AG04450 (cell line): ENCODE results near the gene ZBTB4. TPM values are rescaled to one million over a fixed set of nuclear protein-coding genes. Genes with fewer than 3 reads are reported as not detected.

ENCODE experiments used
- CTCF ChIA-PET: fragments of 300-600, 350-600 bp; formaldehyde crosslinking; extraction: SDS; loops from one replicate; lab custom pipeline; 2022; ENCODE audit warnings: antibody characterized with exemption, inconsistent platforms; lab: Charles Lee
- POLR2A ChIA-PET: fragments of 350-600 bp; formaldehyde crosslinking; extraction: SDS; loops from one replicate; lab custom pipeline; 2021; ENCODE audit warnings: antibody characterized with exemption, inconsistent platforms; lab: Yijun Ruan, JAX
- DNase-seq: peaks from one replicate; pipeline ENCODE4 v3.0.0-alpha.2; 2011; ENCODE audit warnings: low read depth, low spot score
- H3K27ac ChIP-seq: one replicate; pipeline ENCODE4 v1.5.1; 2012; ENCODE audit warnings: low read depth, low read length, control low read depth
- H3K27me3 ChIP-seq: one replicate; pipeline ENCODE4 v1.6.0; 2012; ENCODE audit warnings: low read length; ENCODE audit not compliant: control insufficient read depth, insufficient read depth
- H3K4me3 ChIP-seq: 2 replicates; pipeline ENCODE4 v1.5.1; 2011; ENCODE audit warnings: mild to moderate bottlenecking, low read depth, low read length, control low read depth
- H3K9me3 ChIP-seq: 2 replicates; pipeline ENCODE4 v1.5.1; 2012; ENCODE audit warnings: low read length; ENCODE audit not compliant: control insufficient read depth, insufficient read depth
- polyA plus RNA-seq: library from polyadenylated mRNA; depleted of rRNA; stranded (reverse); fragments of >200 nt; gene quantifications from 2 replicates; pipeline ENCODE4 v1.2.3, GENCODE V29; 2011
- TF ChIP-seq, protein P1 (sequence below): IDR thresholded peaks from 2 replicates; pipeline ENCODE4 v1.5.1; 2011; ENCODE audit warnings: low read depth, low read length, control low read depth, inconsistent platforms

The ZBTB4 gene
- polyA plus RNA-seq, 1 experiment = 18.8 TPM

DNA sequence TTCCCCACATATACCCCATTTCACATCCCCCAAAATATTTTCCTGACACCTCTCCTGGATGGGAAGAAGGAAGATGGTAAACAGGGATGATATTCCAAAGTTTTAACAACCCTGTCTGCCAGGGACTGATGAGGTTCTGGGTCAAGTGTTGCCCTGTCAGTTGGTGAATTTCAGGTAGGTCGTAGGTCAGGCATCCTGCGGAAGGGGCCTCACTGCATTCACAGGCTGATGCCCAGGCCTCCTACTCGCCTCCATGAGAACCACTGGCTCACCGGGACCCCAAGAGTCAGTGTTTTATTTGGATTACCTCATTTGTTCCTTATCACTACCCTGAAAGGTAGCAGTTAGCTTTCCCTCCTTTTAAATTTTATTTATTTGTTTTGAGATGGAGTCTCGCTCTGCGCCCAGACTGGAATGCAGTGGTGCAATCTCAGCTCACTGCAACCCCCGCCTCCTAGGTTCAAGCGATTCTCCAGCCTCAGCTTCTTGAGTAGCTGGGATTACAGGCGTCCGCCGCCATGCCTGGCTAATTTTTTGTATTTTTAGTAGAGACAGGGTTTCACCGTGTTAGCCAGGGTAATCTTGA is 10.5 kb downstream of the ZBTB4 start:
- DNase-seq = no peak
- H3K27me3 ChIP-seq = no peaks in the 10 kb centered on the region
- ChIA-PET POLR2A (interaction anchor here (1.9 kb wide), 1 partner anchor 10 kb away, joined by 6 read pairs; the partner anchor contains the start of gene ZBTB4), CTCF (interaction anchor here (0.8 kb wide), 1 partner anchor 92 kb away, joined by 3 read pairs; no protein-coding TSS in a partner anchor)
- no peak overlapping the region for H3K27ac ChIP-seq
- TF ChIP-seq, protein P1, sequence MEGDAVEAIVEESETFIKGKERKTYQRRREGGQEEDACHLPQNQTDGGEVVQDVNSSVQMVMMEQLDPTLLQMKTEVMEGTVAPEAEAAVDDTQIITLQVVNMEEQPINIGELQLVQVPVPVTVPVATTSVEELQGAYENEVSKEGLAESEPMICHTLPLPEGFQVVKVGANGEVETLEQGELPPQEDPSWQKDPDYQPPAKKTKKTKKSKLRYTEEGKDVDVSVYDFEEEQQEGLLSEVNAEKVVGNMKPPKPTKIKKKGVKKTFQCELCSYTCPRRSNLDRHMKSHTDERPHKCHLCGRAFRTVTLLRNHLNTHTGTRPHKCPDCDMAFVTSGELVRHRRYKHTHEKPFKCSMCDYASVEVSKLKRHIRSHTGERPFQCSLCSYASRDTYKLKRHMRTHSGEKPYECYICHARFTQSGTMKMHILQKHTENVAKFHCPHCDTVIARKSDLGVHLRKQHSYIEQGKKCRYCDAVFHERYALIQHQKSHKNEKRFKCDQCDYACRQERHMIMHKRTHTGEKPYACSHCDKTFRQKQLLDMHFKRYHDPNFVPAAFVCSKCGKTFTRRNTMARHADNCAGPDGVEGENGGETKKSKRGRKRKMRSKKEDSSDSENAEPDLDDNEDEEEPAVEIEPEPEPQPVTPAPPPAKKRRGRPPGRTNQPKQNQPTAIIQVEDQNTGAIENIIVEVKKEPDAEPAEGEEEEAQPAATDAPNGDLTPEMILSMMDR = no peak
- no peaks in the 10 kb centered on the region for H3K9me3 ChIP-seq
- H3K4me3 ChIP-seq = no peak overlapping the region

DNA sequence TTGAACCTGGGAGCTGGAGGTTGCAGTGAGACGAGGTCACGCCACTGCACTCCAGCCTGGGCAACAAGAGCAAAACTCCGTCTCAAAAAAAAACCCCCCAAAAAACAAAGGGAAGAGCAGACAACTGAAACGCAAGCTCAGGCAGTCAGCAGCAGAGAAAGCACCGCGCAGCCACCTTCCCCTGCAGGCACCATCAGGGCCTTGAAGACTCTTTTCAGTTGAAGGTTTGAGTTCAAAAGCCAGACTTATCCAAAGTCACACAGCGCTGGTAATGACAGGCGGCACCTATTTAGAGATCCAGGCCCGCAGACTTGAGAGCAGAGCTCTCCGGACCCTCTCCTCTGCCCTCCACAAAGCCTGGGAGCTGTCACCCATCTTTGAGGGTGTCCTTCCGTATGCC is 11.1 kb downstream of the ZBTB4 start:
- Histone ChIP-seq H3K4me3 (no peak overlapping the region), H3K9me3 (no peaks in the 10 kb centered on the region), H3K27me3 (no peaks in the 10 kb centered on the region), H3K27ac (no peak overlapping the region)
- ChIA-PET POLR2A (interaction anchor here (1.9 kb wide), 1 partner anchor 10 kb away, joined by 6 read pairs; the partner anchor contains the start of gene ZBTB4), CTCF (interaction anchor here (0.8 kb wide), 1 partner anchor 92 kb away, joined by 3 read pairs; no protein-coding TSS in a partner anchor)
- no peak for DNase-seq
- TF ChIP-seq, protein P1 = no peak

DNA sequence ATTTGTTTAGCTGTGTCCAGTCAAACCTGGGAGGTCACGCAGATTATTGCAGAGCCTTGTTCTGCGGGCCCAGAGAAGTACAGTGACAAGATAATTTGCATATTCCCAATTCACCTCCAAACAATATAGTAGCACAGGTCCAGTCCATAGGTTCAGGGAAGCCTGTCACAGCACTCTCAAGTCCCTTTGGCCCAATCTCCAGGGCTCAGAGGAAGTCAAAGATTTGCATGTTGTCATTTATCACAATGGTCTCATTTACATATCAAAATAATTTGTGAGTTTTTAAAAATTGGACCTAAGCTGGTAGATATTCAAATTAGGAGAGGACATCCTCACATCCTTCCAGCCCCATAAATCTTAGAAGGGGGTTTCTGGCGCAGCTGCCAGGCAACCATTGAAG is 11.9 kb downstream of the ZBTB4 start:
- Histone ChIP-seq H3K27ac (no peak overlapping the region), H3K4me3 (no peak overlapping the region), H3K27me3 (no peaks in the 10 kb centered on the region), H3K9me3 (no peaks in the 10 kb centered on the region)
- DNase-seq = no peak
- TF ChIP-seq, protein P1 = no peak
- ChIA-PET POLR2A (interaction anchor here (1.2 to 1.9 kb wide), 3 partner anchors 11 to 63 kb away, joined by 3 to 6 read pairs (median 5); partner anchors contain the start of genes TMEM256 and ZBTB4), CTCF (no interaction called here)

DNA sequence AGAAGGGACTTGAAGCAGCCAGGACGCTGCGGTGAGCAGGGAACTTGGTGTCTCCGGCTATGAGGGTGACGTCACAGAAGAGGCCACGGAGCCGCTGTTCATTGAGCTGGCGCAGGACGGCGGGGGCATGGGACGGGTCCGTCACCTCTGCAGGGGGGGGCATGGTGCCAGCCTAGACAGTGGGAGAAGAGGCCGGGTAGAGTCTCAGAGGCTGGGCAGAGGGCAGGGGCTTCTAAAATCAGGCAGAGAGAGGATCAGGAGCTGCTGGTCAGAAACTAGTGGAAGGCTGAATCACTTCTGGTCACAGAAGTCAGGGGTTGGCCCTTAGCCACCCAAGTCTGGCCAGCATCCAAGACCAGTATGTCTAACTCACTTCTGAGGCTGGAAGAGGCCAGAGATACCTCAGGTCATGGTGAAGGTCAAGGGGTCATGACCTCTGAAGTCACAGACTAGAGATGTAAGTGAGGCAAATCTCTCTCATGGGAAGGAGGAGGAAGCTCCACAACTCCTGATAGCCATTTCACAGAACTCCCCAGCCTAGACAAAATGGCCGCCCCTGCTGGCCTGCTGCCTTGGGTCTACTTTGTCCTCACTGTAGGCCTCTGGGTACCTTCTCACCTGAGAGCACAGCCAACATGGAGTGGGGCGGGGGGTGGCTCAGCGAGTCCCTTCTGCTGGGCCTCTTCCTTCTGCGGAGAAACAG is 12.6 kb downstream of the ZBTB4 start:
- TF ChIP-seq, protein P1 = no peak
- Histone ChIP-seq H3K9me3 (no peaks in the 10 kb centered on the region), H3K27me3 (no peaks in the 10 kb centered on the region), H3K27ac (no peak overlapping the region), H3K4me3 (no peak overlapping the region)
- POLR2A ChIA-PET = interaction anchor here (0.5 to 1.4 kb wide), 5 partner anchors 11 to 545 kb away, joined by 3 to 5 read pairs (median 4); partner anchors contain the start of gene TMEM256
- no peak for DNase-seq
- CTCF ChIA-PET = no interaction called here

DNA sequence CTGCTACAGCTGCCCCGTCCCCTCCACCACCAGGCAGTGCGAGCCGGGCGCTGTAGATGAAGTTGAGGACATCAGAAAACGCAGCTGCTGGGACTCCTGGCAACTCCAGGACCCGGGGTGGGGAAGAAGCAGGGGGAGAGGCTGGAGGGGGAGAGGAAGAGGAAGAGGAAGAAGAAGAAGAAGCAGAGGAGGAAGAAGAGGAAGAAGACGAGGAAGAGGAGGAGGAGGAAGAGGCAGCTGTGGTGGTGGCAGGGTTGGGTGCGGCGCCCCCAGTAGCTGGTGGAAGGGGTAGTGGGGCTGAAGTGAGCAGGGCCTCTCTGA is 13.2 kb downstream of the ZBTB4 start:
- CTCF ChIA-PET = no interaction called here
- no peak for DNase-seq
- H3K27me3 ChIP-seq = no peaks in the 10 kb centered on the region

More for the DNA sequence above, 13.2 kb downstream of the ZBTB4 start:
- H3K9me3 ChIP-seq = no peaks in the 10 kb centered on the region
- H3K4me3 ChIP-seq = no peak overlapping the region
- TF ChIP-seq, protein P1 = no peak
- H3K27ac ChIP-seq = no peak overlapping the region
- POLR2A ChIA-PET = interaction anchor here (0.5 to 1.4 kb wide), 5 partner anchors 12 to 546 kb away, joined by 3 to 5 read pairs (median 4); partner anchors contain the start of gene TMEM256
